ENCODE measurements around the gene PDGFD. TPM values are rescaled to one million over a fixed set of nuclear protein-coding genes. Genes with fewer than 3 reads are reported as not detected.

PDGFD gene
- total RNA-seq, 1 experiment from 2014 or later, result not detected

DNA sequence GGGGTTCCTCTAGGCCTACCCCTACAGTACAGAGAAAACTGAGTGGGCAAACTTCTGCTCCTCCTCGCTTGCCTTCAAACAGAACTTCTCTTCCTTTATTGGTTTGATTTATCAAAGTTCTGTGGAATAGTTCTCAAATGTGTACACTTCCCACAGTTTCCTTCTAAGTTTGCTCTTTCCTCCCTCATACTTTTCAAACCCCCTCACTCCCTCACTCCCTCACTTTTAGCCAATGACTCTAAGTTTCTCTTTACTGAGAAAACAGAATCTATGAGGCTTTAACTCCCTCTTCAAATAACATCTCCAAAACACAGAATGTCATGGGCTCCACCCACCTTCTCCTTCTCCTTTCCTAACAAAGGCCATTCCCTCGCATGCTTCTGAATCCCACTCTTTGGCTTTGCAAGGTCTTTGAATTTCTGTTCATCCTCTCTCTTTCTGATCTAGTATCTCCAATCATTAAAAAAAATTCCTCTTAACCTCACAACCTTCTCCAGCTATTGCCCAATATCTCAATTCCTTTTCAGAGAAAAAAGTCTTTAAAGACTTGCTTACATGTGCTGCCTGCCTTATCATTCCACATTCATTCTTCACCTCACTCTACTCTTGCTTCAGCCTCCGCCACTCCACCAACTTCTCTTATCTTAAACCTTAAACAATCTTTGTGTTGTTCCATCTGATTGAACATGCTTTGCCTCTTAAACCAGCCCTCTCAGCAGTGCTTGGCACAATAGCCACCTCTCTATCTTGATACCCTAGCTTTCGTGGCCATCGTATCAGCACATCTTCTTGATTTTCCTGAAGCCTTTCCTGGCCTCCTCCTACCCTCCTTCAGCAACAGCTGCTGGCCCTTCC, 70.3 kb downstream of the PDGFD start:
- no peak for DNase-seq (ENCODE audit: low read depth)

- no peak for DNase-seq (ENCODE audit: low read depth)
Measured at GRCh38 chr11:104092744-104093143, 71.2 kb downstream of the PDGFD start.

- DNase-seq (ENCODE audit: low read depth), result no peak
Measured at GRCh38 chr11:104091281-104092096, 72.5 kb downstream of the PDGFD start.

DNA sequence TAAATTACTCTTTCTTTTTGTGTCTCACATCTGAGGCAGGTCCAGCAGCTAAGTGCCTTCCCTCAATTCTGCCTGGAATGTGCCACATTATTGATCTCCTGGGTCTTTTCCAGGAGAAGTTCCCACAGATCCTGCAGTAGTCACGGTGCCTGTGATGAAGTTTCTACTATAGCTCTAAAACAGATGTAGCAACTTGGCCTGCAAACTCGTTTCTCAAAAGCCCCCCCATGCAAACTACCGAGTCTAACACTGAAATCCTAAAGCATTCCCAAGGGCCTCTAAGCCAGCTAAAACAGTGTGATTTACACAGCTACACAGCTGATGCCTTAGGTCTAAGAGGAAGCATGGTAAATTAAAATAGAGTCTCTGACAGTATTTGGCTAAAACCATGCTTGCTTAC, 73.2 kb downstream of the PDGFD start:
- DNase-seq (ENCODE audit: low read depth), result no peak

DNA sequence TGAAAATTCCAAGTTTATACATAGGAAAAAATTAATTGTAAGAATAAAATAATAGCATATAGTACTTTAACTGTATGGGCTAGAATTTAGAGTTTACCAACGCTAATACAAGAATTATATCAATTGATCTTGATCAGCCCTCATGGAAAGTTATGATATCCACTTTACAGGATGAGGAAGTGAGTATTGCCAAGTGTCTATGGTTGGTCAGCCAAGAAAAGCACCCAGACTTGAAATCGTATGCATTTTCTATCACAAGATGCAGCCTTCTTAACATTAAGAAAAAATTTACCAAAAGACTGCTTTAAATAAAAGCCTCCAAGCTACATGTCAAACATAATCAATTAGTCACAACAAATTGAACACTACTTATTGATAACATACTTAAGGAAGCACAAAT, 74.5 kb downstream of the PDGFD start:
- DNase-seq (ENCODE audit: low read depth), result no peak

DNA sequence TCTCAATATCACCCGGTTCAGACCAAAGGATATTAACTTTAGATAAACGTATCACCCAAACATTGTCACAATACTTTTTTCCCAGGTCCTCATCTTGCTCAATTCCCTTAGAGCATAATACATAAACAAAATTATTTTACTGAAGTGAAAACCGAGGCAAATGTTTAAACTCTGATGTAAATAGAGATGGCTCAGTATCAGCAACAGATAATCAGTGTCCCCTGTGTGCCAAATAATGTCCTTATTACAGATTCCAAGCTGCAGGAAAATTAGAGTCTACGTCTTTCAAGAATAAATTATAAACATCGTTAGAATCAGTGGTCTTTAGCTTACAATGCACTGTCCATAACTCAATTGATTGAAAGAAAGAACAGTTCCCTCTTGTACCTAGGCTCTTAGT, 77.3 kb downstream of the PDGFD start:
- DNase-seq (ENCODE audit: low read depth), result no peak

- DNase-seq (ENCODE audit: low read depth), result no peak
Measured at GRCh38 chr11:104078995-104079394, 85.0 kb downstream of the PDGFD start.

DNA sequence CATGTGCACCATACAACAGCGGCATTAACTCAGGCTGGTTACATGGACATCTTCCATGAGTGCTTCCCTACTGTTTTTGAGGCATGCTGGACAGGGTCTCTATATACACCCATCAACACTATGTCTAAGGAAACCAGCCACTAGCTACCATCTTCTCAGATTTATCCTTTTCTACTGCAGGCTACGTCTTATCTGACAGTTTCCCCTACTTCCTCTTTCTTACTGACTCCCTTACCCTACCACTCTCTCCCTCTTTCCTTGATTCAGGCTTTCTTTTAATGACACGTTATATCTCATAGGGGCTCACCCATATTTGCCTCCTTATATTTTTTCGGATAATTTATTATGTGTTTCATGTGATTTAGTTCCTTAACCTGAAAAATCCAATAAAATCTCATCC, 85.7 kb downstream of the PDGFD start:
- DNase-seq (ENCODE audit: low read depth), result no peak

GRCh38 chr11:104076455-104076854, 87.5 kb downstream of the PDGFD start:
- no peak for DNase-seq (ENCODE audit: low read depth)

DNA sequence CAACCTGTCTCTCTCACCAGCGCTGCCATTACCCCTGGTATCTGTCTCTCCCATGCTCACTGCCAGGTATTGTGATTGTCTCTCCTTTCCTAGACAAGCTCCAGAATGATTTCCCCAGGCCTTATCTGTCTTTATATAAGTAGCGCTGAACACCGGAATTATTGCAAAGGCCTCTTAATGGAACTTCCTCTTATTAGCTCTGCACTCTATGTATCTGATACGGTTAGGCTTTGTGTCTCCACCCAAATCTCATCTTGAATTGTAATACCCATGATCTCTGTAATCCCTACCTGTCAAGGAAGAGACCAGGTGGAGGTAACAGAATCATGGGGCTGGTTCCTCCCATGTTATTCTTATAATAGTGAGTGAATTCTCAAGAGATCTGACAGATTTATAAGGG, 88.2 kb downstream of the PDGFD start:
- DNase-seq (ENCODE audit: low read depth), result no peak

- DNase-seq (ENCODE audit: low read depth), result no peak
Measured at GRCh38 chr11:104075091-104075490, 88.9 kb downstream of the PDGFD start.

- no peak for DNase-seq (ENCODE audit: low read depth)
Measured at GRCh38 chr11:104073950-104074705, 89.8 kb downstream of the PDGFD start.

DNA sequence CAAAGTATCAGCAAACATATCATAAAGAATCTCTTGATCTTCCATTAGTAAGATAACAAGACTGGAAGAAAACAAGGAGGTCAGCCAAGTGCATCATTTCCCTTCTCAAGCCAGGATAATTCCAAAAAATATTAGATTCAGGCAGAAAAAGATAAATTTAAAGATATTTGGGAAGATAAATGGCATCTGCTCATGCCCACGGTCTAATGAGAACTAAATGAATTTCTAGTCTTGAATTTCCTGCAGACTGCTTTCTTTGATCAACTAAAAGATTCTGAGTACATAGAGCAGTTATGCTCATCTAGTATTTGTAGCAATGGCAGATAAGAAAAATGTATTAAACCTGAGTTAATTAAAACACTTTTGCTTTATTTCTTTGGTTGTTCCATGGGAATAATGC, 96.4 kb downstream of the PDGFD start:
- DNase-seq (ENCODE audit: low read depth), result no peak

- DNase-seq (ENCODE audit: low read depth), result no peak
Measured at GRCh38 chr11:104064034-104064630, 99.8 kb downstream of the PDGFD start.

DNA sequence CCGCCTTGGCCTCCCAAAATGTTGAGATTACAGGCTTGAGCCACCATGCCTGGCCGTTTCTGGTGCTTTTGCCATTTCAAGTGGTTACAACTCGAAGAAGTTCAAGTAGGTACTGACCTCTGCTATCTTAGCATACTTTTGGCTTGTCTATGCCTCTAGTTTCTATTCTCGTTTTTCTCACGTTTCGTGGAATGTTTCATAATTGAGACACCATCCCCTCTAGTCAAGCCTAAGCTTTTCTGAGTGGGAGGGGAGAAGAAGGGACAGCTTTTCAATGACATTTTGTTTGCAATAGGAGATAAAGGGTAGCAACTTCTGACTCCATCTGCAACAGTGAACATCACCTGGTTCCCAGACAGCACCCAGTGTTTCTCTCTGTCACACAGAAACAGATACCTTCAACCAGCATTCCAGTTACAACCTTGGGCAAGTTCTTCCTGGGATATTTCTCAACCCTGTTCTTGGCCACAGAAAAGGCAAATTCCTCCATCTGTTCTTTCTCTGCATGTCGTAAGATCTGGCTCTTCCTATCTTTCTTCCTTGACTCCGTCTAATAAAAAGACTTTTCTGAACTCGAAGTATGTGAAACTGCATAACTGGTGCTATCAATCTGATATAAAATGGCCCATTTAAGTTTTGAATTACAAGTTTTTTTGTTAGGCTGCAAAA, 102.0 kb downstream of the PDGFD start:
- DNase-seq (ENCODE audit: low read depth), result no peak

DNA sequence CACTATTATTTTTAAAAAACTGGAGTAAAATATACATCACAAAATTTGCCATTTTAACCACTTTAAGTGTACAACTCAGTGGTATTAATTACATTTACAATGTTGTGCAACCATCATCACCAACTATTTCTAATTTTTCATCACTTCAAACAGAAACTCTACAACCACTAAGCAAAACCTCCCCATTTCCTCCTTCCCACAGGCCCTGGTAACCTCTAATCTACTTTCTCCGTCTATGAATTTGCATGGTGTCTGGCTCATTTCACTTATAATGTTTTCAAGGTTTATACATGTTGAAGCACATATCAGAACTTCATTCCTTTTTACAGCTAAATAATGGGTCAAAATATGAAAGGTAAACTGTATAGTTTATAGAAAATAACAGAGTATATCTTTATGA, 103.1 kb downstream of the PDGFD start:
- DNase-seq (ENCODE audit: low read depth), result no peak

DNA sequence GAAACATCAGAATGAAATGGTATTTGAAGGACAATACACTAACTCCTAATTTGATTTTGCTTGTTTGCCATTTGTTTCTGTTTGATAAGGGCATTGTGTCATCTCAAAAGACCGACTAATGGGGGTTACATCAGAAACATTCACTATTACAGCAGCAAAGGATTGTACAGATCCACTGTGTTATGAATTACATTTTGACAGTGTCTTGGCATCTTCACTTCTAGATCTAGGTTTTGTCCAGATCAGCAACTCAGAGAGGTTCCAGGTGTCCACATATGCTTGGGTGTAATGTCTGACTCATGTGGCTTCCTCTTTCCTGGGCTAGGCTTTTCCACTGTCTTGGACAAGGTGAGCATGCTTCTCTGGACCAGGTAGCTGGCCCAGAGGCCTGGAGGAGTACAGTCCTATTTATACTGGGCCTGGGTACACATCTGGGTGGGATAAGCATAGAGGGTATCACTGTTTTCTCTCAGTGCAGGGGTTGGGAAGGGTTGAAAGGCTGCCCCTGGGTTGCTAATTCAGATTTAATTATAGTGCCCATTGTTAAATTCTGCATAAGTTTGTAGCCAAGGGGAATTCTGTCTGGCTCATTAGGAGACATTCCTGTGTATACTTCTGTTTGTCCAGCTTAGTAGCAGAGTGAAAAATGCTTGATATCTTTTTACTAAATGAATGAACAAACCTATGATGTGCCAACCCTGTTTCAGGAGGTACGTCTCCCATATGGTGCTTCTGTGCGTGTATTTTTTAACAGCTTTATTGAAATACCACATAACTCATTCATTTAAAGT, 103.7 kb downstream of the PDGFD start:
- DNase-seq (ENCODE audit: low read depth), result no peak

DNA sequence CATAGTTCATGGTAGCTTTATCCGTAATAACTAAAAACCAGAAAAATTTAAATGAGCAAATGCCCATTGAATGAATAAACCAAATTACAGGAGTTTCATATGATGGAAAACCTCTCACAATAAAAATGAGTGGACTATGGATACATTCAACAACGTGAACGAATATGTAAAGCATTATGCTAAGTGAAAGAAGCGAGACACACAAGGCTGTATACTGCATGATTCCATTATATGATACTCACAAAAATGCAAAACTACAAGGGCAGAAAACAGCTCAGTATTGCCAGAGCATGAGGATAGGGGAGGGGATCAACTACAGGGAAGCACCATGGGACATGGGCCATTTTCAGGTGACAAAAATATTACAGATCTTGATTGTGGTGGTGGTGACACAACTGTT, 105.3 kb downstream of the PDGFD start:
- DNase-seq (ENCODE audit: low read depth), result no peak

DNA sequence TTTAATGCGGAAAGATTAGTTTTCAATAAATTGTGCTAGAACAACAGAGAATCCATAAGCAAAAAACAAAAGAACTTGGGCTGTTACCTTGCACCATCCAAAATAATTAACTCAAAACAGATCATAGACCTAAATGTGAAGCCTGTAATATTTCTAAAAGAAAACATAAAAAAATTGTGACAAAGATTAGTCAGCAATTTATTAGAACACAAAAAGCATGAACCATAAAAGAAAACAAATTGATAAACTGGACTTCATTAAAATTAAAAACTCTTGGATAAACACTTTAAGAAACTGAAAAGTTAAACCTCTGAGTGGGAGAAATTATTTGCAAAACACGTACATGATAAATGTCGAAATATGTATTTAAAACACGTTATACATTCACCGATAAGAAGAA, 106.0 kb downstream of the PDGFD start:
- no peak for DNase-seq (ENCODE audit: low read depth)

DNA sequence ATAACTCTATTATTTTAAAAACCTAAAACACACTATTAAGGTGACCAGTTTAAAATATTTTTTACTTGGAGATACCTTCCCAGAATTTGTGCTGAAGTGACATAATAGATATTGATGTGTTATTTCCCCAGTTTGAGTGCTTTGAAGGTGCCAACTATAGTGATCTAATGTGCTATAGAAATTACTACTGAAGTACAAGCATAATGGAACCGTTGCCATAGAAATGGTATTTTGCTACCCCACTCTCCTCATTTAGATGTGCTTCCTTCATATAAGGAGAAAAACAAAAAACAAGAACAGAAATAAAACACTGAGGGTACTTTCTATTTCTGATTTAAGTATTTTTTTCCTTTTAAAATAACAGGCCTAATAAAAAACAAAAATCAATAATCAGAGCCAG, 108.4 kb downstream of the PDGFD start:
- no peak for DNase-seq (ENCODE audit: low read depth)
